ENCODE data around the gene FCER2.

GRCh38 chr19:7698583-7698982 is 3.3 kb downstream of the FCER2 start:
- TF ChIP-seq HEYL (CRISPR knock-in tag; IDR thresholded peaks at IDR 0.05) = no peak
- TF ChIP-seq, protein P1, sequence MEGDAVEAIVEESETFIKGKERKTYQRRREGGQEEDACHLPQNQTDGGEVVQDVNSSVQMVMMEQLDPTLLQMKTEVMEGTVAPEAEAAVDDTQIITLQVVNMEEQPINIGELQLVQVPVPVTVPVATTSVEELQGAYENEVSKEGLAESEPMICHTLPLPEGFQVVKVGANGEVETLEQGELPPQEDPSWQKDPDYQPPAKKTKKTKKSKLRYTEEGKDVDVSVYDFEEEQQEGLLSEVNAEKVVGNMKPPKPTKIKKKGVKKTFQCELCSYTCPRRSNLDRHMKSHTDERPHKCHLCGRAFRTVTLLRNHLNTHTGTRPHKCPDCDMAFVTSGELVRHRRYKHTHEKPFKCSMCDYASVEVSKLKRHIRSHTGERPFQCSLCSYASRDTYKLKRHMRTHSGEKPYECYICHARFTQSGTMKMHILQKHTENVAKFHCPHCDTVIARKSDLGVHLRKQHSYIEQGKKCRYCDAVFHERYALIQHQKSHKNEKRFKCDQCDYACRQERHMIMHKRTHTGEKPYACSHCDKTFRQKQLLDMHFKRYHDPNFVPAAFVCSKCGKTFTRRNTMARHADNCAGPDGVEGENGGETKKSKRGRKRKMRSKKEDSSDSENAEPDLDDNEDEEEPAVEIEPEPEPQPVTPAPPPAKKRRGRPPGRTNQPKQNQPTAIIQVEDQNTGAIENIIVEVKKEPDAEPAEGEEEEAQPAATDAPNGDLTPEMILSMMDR (IDR thresholded peaks at IDR 0.05) = no peak
- no peak for TF ChIP-seq EP300 (IDR thresholded peaks at IDR 0.05)
- TF ChIP-seq SREBF2 (IDR thresholded peaks at IDR 0.05) = no peak
- no peak for TF ChIP-seq POLR2A (IDR thresholded peaks at IDR 0.05; ENCODE audit: low read length)
- no peak for TF ChIP-seq PHF8 (IDR thresholded peaks at IDR 0.05; ENCODE audit: borderline replicate concordance, low read depth)
- TF ChIP-seq CEBPB (IDR thresholded peaks at IDR 0.05) = no peak
- no peak for TF ChIP-seq NFE2L2 (conservative IDR thresholded peaks at IDR 0.05; ENCODE audit: low read length)
- no peak for TF ChIP-seq NR3C1 (IDR thresholded peaks at IDR 0.05)
- TF ChIP-seq ESRRA (IDR thresholded peaks at IDR 0.05; ENCODE audit: borderline replicate concordance, low read length) = no peak
- TF ChIP-seq, protein P2, sequence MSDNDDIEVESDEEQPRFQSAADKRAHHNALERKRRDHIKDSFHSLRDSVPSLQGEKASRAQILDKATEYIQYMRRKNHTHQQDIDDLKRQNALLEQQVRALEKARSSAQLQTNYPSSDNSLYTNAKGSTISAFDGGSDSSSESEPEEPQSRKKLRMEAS (IDR thresholded peaks at IDR 0.05) = no peak
- no peak for TF ChIP-seq HOXB13 (CRISPR knock-in tag; IDR thresholded peaks at IDR 0.05; ENCODE audit: low read depth)
- TF ChIP-seq TP53 (CRISPR knock-in tag; IDR thresholded peaks at IDR 0.05) = no peak
- no peak for TF ChIP-seq JUNB (IDR thresholded peaks at IDR 0.05)
